ENCODE data around the gene WASHC1.
"Not testable (repeated sequence)": the region's sequence is repeated elsewhere in the genome, so short reads cannot be mapped to it uniquely, and the experiment has no call there.

WASHC1 gene

GRCh38 chr9:43636-44035 is 14.4 kb upstream of the WASHC1 start:
- H2AFZ ChIP-seq (ENCODE audit: low read length); H4K91ac ChIP-seq (ENCODE audit: low read depth, low read length, poor library complexity); H3K18ac ChIP-seq (ENCODE audit: low read length); H2BK15ac ChIP-seq (ENCODE audit: low read length); H3K9ac ChIP-seq (ENCODE audit: low read depth, low read length, poor library complexity); H2BK5ac ChIP-seq (ENCODE audit: low read length); H3K4me1 ChIP-seq (ENCODE audit: control insufficient read depth in 2 of 2, insufficient read depth in 1 of 2, low read depth in 1 of 2, low read length in 2 of 2); H3K27ac ChIP-seq (replicated peaks; ENCODE audit: low read length); H3K4me2 ChIP-seq (ENCODE audit: insufficient read depth, low read length, poor library complexity, severe bottlenecking); H2BK12ac ChIP-seq (ENCODE audit: low read length); H2BK120ac ChIP-seq (ENCODE audit: low read depth, low read length); H4K8ac ChIP-seq (ENCODE audit: low read depth, low read length); DNase-seq (ENCODE audit: low spot score); H3K4ac ChIP-seq (ENCODE audit: low read length); H2AK5ac ChIP-seq (ENCODE audit: low read depth, low read length); H3K79me1 ChIP-seq (ENCODE audit: low read depth, low read length); H3K23ac ChIP-seq (ENCODE audit: low read depth, low read length, poor library complexity); H3K4me3 ChIP-seq (ENCODE audit: low read length in 2 of 2); H3K14ac ChIP-seq (ENCODE audit: low read length); H3K27me3 ChIP-seq (ENCODE audit: control insufficient read depth in 3 of 3, insufficient read depth in 3 of 3, low read depth in 1 of 3, low read length in 3 of 3); H3K36me3 ChIP-seq (replicated peaks in 1 of 2; ENCODE audit: control insufficient read depth in 2 of 2, insufficient read depth in 2 of 2, low read length in 2 of 2); H3K9me3 ChIP-seq (replicated peaks in 1 of 2; ENCODE audit: control insufficient read depth in 2 of 2, insufficient read depth in 1 of 2, low read depth in 1 of 2, low read length in 2 of 2): not testable (repeated sequence)
- no CpG with 5 or more reads among the region's 3 CpGs for WGBS, 2 donors (ENCODE audit: extremely low coverage in 2 of 2, insufficient read length in 2 of 2, insufficient replicate concordance in 1 of 2)

GRCh38 chr9:43116-43515 is 13.9 kb upstream of the WASHC1 start:
- H3K4me2 ChIP-seq (ENCODE audit: insufficient read depth, low read length, poor library complexity, severe bottlenecking); H4K8ac ChIP-seq (ENCODE audit: low read depth, low read length): not testable (repeated sequence)
- WGBS, 2 donors (ENCODE audit: extremely low coverage in 2 of 2, insufficient read length in 2 of 2, insufficient replicate concordance in 1 of 2): no CpG with 5 or more reads among the region's 3 CpGs

DNA sequence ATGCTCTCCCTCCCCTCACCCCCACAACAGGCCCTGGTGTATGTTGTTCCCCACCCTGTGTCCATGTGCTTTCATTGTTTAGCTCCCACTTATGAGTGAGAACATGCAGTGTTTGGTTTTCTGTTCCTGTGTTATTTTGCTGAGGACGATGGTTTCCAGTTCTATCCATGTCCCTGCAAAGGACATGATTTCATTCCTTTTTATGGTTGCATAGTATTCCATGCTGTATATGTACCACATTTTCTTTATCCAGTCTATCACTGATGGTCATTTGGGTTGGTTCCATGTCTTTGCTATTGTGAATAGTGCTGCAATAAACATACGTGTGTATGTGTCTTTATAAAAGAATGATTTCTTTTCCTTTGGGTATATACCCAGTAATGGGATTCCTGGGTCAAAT is 12.6 kb upstream of the WASHC1 start:
- H3K4me2 ChIP-seq (ENCODE audit: insufficient read depth, low read length, poor library complexity, severe bottlenecking); H3K9me3 ChIP-seq (replicated peaks in 1 of 2; ENCODE audit: control insufficient read depth in 2 of 2, insufficient read depth in 1 of 2, low read depth in 1 of 2, low read length in 2 of 2); H3K79me1 ChIP-seq (ENCODE audit: low read depth, low read length); H3K14ac ChIP-seq (ENCODE audit: low read length); H3K27ac ChIP-seq (replicated peaks; ENCODE audit: low read length); DNase-seq (ENCODE audit: low spot score); H3K4me1 ChIP-seq (ENCODE audit: control insufficient read depth in 2 of 2, insufficient read depth in 1 of 2, low read depth in 1 of 2, low read length in 2 of 2); H4K8ac ChIP-seq (ENCODE audit: low read depth, low read length); H3K4me3 ChIP-seq (ENCODE audit: low read length in 2 of 2); H3K23ac ChIP-seq (ENCODE audit: low read depth, low read length, poor library complexity); H2BK15ac ChIP-seq (ENCODE audit: low read length); H2BK5ac ChIP-seq (ENCODE audit: low read length); H2BK12ac ChIP-seq (ENCODE audit: low read length); H2AFZ ChIP-seq (ENCODE audit: low read length); H4K91ac ChIP-seq (ENCODE audit: low read depth, low read length, poor library complexity); H3K36me3 ChIP-seq (replicated peaks in 1 of 2; ENCODE audit: control insufficient read depth in 2 of 2, insufficient read depth in 2 of 2, low read length in 2 of 2); H2AK5ac ChIP-seq (ENCODE audit: low read depth, low read length); H3K18ac ChIP-seq (ENCODE audit: low read length); H2BK120ac ChIP-seq (ENCODE audit: low read depth, low read length); H3K4ac ChIP-seq (ENCODE audit: low read length); H3K9ac ChIP-seq (ENCODE audit: low read depth, low read length, poor library complexity); H3K27me3 ChIP-seq (ENCODE audit: control insufficient read depth in 3 of 3, insufficient read depth in 3 of 3, low read depth in 1 of 3, low read length in 3 of 3): not testable (repeated sequence)
- WGBS, 2 donors (ENCODE audit: extremely low coverage in 2 of 2, insufficient read length in 2 of 2, insufficient replicate concordance in 1 of 2): no CpG with 5 or more reads among the region's 2 CpGs

More at GRCh38 chr9:43116-43515, 13.9 kb upstream of the WASHC1 start:
- H3K4ac ChIP-seq (ENCODE audit: low read length); H2BK12ac ChIP-seq (ENCODE audit: low read length); H3K23ac ChIP-seq (ENCODE audit: low read depth, low read length, poor library complexity); H3K18ac ChIP-seq (ENCODE audit: low read length); H3K4me1 ChIP-seq (ENCODE audit: control insufficient read depth in 2 of 2, insufficient read depth in 1 of 2, low read depth in 1 of 2, low read length in 2 of 2); H3K9me3 ChIP-seq (replicated peaks in 1 of 2; ENCODE audit: control insufficient read depth in 2 of 2, insufficient read depth in 1 of 2, low read depth in 1 of 2, low read length in 2 of 2); H2BK120ac ChIP-seq (ENCODE audit: low read depth, low read length); H2BK5ac ChIP-seq (ENCODE audit: low read length); H2AFZ ChIP-seq (ENCODE audit: low read length); H3K14ac ChIP-seq (ENCODE audit: low read length); H2AK5ac ChIP-seq (ENCODE audit: low read depth, low read length); H3K79me1 ChIP-seq (ENCODE audit: low read depth, low read length); H3K9ac ChIP-seq (ENCODE audit: low read depth, low read length, poor library complexity); H3K36me3 ChIP-seq (replicated peaks in 1 of 2; ENCODE audit: control insufficient read depth in 2 of 2, insufficient read depth in 2 of 2, low read length in 2 of 2); H4K91ac ChIP-seq (ENCODE audit: low read depth, low read length, poor library complexity); H3K4me3 ChIP-seq (ENCODE audit: low read length in 2 of 2); DNase-seq (ENCODE audit: low spot score); H3K27ac ChIP-seq (replicated peaks; ENCODE audit: low read length); H2BK15ac ChIP-seq (ENCODE audit: low read length); H3K27me3 ChIP-seq (ENCODE audit: control insufficient read depth in 3 of 3, insufficient read depth in 3 of 3, low read depth in 1 of 3, low read length in 3 of 3): not testable (repeated sequence)

DNA sequence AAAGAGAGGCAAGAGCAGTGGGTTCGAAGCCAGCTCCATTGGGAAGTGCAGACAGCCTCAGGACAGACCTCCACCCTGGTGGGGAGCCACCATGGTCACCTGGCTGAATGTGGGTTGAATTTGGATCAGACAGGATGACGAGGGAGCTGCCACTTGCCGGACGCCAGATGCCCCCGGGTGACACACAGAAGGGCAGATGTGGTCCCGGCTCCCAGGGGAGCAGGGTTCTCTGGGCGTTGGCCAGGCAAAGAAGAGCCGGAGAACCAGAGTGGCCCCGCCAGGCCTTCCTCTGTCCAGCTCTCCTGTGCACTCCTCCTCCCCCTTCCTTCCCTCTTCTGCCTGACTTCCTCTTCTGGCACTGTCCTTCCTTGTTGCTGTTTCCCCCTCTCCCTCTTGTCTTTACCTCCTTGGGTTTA is 12.0 kb upstream of the WASHC1 start:
- H2AK5ac ChIP-seq (ENCODE audit: low read depth, low read length); H3K4ac ChIP-seq (ENCODE audit: low read length); H4K91ac ChIP-seq (ENCODE audit: low read depth, low read length, poor library complexity); H3K9ac ChIP-seq (ENCODE audit: low read depth, low read length, poor library complexity); H2BK120ac ChIP-seq (ENCODE audit: low read depth, low read length); H3K79me1 ChIP-seq (ENCODE audit: low read depth, low read length); H2BK5ac ChIP-seq (ENCODE audit: low read length); H3K4me3 ChIP-seq (ENCODE audit: low read length in 2 of 2); H2BK15ac ChIP-seq (ENCODE audit: low read length); H3K27me3 ChIP-seq (ENCODE audit: control insufficient read depth in 3 of 3, insufficient read depth in 3 of 3, low read depth in 1 of 3, low read length in 3 of 3); H2AFZ ChIP-seq (ENCODE audit: low read length); H3K18ac ChIP-seq (ENCODE audit: low read length); H3K4me1 ChIP-seq (ENCODE audit: control insufficient read depth in 2 of 2, insufficient read depth in 1 of 2, low read depth in 1 of 2, low read length in 2 of 2); DNase-seq (ENCODE audit: low spot score); H3K36me3 ChIP-seq (replicated peaks in 1 of 2; ENCODE audit: control insufficient read depth in 2 of 2, insufficient read depth in 2 of 2, low read length in 2 of 2); H3K4me2 ChIP-seq (ENCODE audit: insufficient read depth, low read length, poor library complexity, severe bottlenecking); H3K9me3 ChIP-seq (replicated peaks in 1 of 2; ENCODE audit: control insufficient read depth in 2 of 2, insufficient read depth in 1 of 2, low read depth in 1 of 2, low read length in 2 of 2); H3K14ac ChIP-seq (ENCODE audit: low read length); H3K27ac ChIP-seq (replicated peaks; ENCODE audit: low read length); H2BK12ac ChIP-seq (ENCODE audit: low read length); H4K8ac ChIP-seq (ENCODE audit: low read depth, low read length); H3K23ac ChIP-seq (ENCODE audit: low read depth, low read length, poor library complexity): not testable (repeated sequence)
- whole genome bisulfite sequencing, 2 donors (ENCODE audit: extremely low coverage in 2 of 2, insufficient read length in 2 of 2, insufficient replicate concordance in 1 of 2): no CpG with 5 or more reads among the region's 9 CpGs
